ENCODE results near the gene PHACTR1. TPM values are rescaled to one million over a fixed set of nuclear protein-coding genes. Genes with fewer than 3 reads are reported as not detected.

Gene PHACTR1
- total RNA-seq, 1 donor from 2014 or later, result 0.26 TPM

DNA sequence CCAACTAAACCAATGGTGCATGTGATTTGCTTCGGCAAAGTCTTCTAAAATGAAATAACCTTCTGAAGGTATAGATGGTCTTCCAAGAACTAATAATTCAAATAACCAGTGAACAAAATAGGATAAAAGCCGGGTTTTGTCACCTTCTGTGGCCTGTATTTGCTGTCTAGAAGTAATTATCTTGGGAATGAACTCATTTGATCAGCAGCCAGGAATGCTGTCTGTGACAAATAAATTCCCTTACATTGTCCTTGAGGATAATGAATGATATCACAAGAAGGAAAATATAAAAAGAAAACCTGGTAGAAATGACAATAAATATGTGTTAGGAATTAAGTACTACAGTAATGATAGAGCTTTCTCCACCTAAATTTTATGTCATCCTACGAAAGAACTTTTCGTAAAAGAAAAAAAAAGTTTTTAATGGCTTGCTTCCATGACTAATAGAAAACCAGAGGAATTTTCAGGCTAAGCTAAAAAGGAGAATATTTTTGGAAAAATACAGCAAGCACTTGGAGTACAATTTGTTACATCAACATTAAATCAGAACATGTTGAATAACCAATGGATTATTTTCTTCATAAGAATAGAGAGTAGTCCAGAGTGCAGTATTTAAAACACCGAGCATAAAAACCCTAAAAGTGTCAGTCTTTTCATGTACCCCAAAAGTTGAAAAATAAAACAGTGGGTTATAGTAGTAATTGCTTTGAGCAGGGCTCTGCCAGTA, 364.1 kb downstream of the PHACTR1 start:
- no peaks in the 10 kb centered on the region for H3K9me3 Mint-ChIP-seq
- intact Hi-C loops (cut with micrococcal nuclease), result no loop called here
- peaks cover 7% of the 10 kb centered on the region for H3K27me3 Mint-ChIP-seq
- no peak overlapping the region for H3K4me3 Mint-ChIP-seq
- H3K27ac Mint-ChIP-seq, result no peak overlapping the region
- no peaks in the 10 kb centered on the region for H3K4me1 Mint-ChIP-seq
- no peak for DNase-seq
- no peaks in the 10 kb centered on the region for H3K36me3 Mint-ChIP-seq (ENCODE audit: low read depth)

DNA sequence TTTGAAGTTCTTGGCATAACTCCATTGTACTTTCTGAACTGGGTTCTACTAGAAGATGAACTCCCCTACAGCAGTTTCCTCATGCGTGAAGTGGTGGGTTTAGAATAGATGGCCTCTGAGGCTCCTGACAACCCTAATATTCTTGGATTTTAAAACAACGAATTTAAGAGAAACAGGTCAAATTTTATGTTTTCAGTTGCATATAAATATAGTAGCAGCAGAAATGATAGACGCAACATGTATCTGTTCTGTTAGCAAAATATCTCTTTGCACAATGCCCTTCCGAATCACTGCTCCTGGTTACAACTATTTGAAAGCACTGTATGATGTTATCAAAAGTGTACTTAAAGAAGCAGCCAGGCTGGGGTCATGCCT, 364.6 kb downstream of the PHACTR1 start:
- Mint-ChIP-seq H3K4me3 (no peak overlapping the region), H3K36me3 (ENCODE audit: low read depth) (no peaks in the 10 kb centered on the region), H3K27ac (no peak overlapping the region), H3K27me3 (peaks cover 8% of the 10 kb centered on the region), H3K4me1 (no peaks in the 10 kb centered on the region), H3K9me3 (no peaks in the 10 kb centered on the region)
- intact Hi-C loops (cut with micrococcal nuclease), result no loop called here
- DNase-seq, result no peak

DNA sequence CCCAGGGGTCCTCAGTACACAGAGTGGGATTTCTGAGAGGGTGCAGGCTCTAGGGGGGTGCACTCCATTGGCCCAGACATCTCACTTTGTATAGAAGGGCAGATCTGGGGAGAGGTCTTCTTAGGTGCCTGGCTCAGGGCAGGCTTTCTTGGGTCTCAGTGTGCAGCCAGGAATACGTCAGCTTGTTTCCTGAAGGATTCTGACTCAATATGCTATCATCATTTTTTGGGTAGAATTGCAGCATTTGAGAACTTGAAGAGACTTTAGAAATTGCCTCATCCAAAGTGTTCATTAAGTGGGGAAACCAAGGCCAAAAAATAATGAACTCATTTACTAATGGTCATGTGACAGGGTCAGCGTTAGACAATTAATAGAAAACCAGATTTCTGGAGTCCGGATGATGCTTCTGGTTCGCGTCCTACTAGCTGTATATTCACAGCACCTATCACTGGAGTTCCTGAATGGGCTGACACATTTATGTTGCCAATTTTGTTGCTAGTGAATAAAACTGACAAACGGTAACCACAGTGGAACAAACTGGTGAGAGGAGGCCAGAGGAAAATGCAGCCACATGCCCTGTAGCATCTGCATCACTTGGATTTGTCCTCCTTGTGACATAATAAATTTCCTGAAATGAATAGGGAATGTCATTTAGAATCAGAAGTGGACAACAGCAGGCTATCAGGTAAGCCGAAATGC, 372.9 kb downstream of the PHACTR1 start:
- H3K27ac Mint-ChIP-seq, result no peak overlapping the region
- H3K27me3 Mint-ChIP-seq, result peaks cover 9% of the 10 kb centered on the region
- H3K9me3 Mint-ChIP-seq, result no peaks in the 10 kb centered on the region
- peak; percentile 25 for DNase-seq
- intact Hi-C loops (cut with micrococcal nuclease), result no loop called here
- no peaks in the 10 kb centered on the region for H3K4me1 Mint-ChIP-seq
- H3K36me3 Mint-ChIP-seq (ENCODE audit: low read depth), result no peaks in the 10 kb centered on the region
- no peak overlapping the region for H3K4me3 Mint-ChIP-seq

DNA sequence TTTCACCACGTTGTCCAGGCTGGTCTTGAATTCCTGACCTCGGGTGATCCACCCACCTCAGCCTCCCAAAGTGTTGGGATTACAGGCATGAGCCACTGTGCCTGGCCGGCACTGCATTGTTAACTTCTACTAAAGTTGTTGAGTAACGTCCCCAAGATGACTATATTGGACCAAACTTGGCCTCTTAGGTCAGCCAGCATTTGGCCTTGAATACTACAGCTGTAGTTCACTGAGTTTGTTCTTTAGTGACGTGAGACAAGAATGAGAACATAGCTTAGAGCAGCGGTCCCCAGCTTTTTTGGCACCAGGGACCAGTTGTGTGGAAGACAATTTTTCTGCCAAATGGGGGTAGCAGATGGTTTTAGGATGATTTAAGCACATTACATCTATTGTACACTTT, 374.6 kb downstream of the PHACTR1 start:
- peaks cover 10% of the 10 kb centered on the region for H3K27me3 Mint-ChIP-seq
- H3K36me3 Mint-ChIP-seq (ENCODE audit: low read depth), result no peaks in the 10 kb centered on the region
- H3K9me3 Mint-ChIP-seq, result no peaks in the 10 kb centered on the region
- intact Hi-C loops (cut with micrococcal nuclease), result no loop called here
- H3K27ac Mint-ChIP-seq, result no peak overlapping the region
- no peak overlapping the region for H3K4me3 Mint-ChIP-seq
- no peaks in the 10 kb centered on the region for H3K4me1 Mint-ChIP-seq
- DNase-seq, result peak; percentile 22

DNA sequence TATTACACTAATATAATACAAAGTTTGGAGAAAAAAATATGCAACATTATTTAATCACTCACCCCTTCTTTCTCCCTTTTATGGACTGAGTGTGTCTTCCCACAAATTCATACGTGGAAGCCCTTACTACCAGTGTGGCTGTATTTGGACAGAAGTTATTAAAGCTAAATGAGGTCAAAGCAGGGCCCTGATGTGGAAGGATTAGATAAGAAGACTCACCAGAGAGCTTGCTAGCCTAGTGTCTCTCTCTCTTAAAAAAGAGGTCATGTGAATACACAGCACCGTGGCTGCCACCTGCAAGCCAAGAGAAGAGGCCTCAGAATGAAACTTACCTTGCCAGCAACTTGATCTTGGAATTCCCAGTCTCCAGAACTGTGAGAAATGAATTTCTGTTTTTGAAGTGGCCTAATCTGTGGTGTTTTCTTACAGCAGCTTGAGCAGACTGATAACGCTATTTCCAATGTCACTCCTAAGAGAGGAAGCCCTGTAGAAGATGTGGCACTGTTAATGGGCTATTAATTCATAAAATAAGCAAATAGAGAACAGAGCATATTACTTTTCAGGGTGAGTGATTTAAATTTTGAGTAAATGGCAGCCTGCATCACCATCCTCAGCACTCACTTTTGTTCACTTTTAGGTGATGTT, 378.3 kb downstream of the PHACTR1 start:
- Mint-ChIP-seq H3K36me3 (ENCODE audit: low read depth) (no peaks in the 10 kb centered on the region), H3K27me3 (peaks cover 5% of the 10 kb centered on the region), H3K27ac (no peak overlapping the region), H3K9me3 (no peaks in the 10 kb centered on the region), H3K4me1 (no peaks in the 10 kb centered on the region), H3K4me3 (no peak overlapping the region)
- peak; percentile 33 for DNase-seq
- intact Hi-C loops (cut with micrococcal nuclease), result no loop called here

DNA sequence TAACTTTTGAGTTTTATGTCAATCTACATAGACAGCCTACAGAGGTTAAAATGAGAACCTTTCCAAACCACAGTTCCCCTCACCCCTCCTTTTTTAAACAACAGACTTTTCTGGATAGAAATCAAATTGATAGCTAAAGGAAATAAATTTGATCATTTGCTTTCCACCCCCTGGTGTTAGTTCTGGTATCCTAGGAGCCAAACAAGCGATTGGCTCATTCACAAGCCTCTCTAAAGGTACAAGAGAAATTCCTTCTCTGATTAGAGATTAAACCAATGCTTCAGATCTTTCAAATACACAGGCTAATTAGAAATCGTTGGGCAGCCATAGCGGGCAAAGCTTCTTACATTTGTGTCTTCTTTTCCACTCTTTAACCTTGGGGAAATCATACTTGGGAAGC, 379.5 kb downstream of the PHACTR1 start:
- Mint-ChIP-seq H3K9me3 (no peaks in the 10 kb centered on the region), H3K4me1 (no peaks in the 10 kb centered on the region), H3K27me3 (peaks cover 11% of the 10 kb centered on the region), H3K27ac (no peak overlapping the region), H3K4me3 (no peak overlapping the region), H3K36me3 (ENCODE audit: low read depth) (no peaks in the 10 kb centered on the region)
- intact Hi-C loops (cut with micrococcal nuclease), result no loop called here
- peak; percentile 17 for DNase-seq

DNA sequence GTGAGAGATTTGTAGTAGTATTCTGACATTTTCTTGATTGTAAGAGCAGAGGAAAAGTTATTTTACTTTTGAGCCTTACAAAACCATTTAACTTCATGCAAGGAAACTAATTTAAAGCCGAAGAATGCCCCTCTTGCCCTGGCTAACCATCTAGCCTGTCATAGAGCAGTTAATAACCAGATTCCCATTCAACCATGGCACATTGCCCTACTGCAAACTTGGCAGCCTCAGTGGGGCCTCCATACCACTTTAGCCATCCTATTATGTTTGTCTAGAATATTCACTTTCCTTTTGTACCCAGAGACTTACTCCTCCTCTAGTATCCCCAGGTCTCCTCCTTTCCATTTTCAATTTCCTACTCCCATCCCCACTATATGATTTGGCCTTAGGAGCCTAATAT, 380.9 kb downstream of the PHACTR1 start:
- peaks cover 16% of the 10 kb centered on the region for H3K27me3 Mint-ChIP-seq
- no peak overlapping the region for H3K27ac Mint-ChIP-seq
- no peak overlapping the region for H3K4me3 Mint-ChIP-seq
- H3K36me3 Mint-ChIP-seq (ENCODE audit: low read depth), result no peaks in the 10 kb centered on the region
- no peaks in the 10 kb centered on the region for H3K9me3 Mint-ChIP-seq
- intact Hi-C loops (cut with micrococcal nuclease), result no loop called here
- no peaks in the 10 kb centered on the region for H3K4me1 Mint-ChIP-seq
- peak; percentile 12 for DNase-seq

DNA sequence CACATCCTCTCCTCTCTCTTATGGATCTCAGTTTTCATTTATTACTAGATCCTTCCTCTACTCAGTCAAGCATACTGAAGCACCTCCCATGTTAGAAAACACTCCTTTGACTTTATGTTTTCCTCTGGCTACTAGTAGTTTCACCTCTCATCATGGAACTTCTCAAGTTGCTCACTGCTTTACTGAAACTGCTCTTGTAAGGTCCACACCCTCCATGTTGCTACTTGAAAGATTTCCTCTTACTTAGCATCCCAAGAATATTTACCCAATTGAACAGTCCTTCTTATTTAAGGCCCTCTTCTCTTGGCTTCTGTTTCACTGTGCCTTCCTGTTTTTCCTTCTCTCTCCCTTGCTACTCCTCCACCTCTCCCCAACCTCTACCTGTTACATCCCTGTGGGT, 381.4 kb downstream of the PHACTR1 start:
- peaks cover 16% of the 10 kb centered on the region for H3K27me3 Mint-ChIP-seq
- H3K4me1 Mint-ChIP-seq, result no peaks in the 10 kb centered on the region
- H3K4me3 Mint-ChIP-seq, result no peak overlapping the region
- H3K9me3 Mint-ChIP-seq, result no peaks in the 10 kb centered on the region
- DNase-seq, result peak; percentile 13
- intact Hi-C loops (cut with micrococcal nuclease), result no loop called here
- no peaks in the 10 kb centered on the region for H3K36me3 Mint-ChIP-seq (ENCODE audit: low read depth)
- no peak overlapping the region for H3K27ac Mint-ChIP-seq

DNA sequence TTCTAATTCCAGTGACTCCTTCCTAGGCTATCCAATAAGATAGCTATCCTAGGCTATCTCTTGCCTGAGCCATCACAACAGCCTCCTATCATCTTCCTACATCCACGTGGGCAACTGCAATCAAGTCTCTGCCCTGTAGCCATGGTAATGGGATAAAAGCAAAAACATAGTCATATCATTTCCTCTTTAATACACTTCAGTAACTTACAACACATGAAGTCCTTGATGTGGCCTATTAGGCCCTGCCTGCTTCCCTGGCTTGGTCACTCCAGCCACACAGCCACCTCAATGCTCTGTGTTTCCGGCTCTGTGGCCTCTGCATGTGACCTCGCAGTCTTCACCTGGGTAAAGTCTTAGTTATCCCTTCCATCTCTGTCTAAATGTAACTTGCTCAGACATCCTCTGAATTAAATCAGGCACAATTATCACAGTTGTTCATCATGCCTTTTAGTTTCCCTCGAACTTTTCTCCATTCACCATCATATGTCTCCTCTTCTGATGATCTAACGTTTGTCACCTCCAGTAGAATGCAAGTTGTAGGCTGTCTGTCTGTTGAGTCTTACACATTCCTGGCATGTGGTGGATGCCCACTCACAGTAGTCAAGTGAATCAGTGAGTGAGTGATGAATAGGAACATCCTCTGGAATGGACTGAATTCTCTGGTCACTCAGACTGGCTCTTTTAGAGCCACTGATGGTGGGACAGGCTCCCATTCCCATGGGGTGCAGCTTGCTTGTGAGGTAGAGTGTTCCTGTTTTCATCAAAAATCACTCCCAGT, 382.4 kb downstream of the PHACTR1 start:
- no peaks in the 10 kb centered on the region for H3K36me3 Mint-ChIP-seq (ENCODE audit: low read depth)
- intact Hi-C loops (cut with micrococcal nuclease), result no loop called here
- H3K9me3 Mint-ChIP-seq, result no peaks in the 10 kb centered on the region

DNA sequence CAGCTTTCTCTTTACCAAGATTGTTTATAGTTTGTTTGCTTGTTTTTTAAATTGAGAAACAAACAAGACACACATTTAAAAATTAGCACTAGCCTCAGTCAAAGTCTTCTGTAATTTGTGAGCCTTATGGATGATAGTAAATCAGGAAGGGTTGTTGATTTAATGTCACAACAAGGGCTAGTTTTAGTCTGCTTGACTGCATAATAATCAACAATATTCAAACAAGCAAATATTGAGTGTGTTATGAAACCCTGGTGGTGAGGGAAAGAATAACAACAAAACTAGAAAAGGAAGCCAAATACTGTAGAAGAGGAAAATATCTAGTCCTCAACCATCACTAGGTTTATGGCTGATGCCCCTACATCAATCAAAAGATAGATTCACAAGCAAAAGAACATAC, 383.2 kb downstream of the PHACTR1 start:
- intact Hi-C loops (cut with micrococcal nuclease), result no loop called here
- H3K27me3 Mint-ChIP-seq, result peaks cover 17% of the 10 kb centered on the region
- H3K27ac Mint-ChIP-seq, result no peak overlapping the region
- no peaks in the 10 kb centered on the region for H3K9me3 Mint-ChIP-seq
- no peaks in the 10 kb centered on the region for H3K36me3 Mint-ChIP-seq (ENCODE audit: low read depth)
- no peak for DNase-seq
- H3K4me3 Mint-ChIP-seq, result no peak overlapping the region
- no peaks in the 10 kb centered on the region for H3K4me1 Mint-ChIP-seq

More for the DNA sequence above, 382.4 kb downstream of the PHACTR1 start:
- DNase-seq, result peak; percentile 26
- Mint-ChIP-seq H3K4me3 (no peak overlapping the region), H3K4me1 (no peaks in the 10 kb centered on the region), H3K27me3 (peaks cover 17% of the 10 kb centered on the region), H3K27ac (no peak overlapping the region)

DNA sequence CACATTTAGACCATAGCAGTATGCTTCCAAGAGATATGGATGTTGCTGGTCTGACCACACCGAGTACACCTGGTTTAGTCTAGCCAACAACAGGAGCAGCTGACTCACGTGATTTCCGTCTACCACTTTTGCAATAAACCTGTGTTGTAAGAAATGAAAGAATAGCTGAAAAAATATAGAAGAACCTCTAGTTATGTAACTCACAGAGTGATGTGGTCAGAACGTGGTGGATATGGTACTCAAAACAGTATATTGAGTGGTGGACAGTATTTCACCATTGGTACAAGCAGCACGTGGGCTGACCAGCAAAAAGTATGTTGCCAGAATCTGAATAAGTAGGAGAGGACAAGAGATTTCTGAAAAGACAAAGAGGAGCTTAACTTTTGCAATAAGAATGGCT, 384.8 kb downstream of the PHACTR1 start:
- H3K27me3 Mint-ChIP-seq, result peaks cover 12% of the 10 kb centered on the region
- H3K9me3 Mint-ChIP-seq, result no peaks in the 10 kb centered on the region
- DNase-seq, result peak; percentile 24
- H3K4me3 Mint-ChIP-seq, result no peak overlapping the region
- no peak overlapping the region for H3K27ac Mint-ChIP-seq
- H3K4me1 Mint-ChIP-seq, result no peaks in the 10 kb centered on the region
- no peaks in the 10 kb centered on the region for H3K36me3 Mint-ChIP-seq (ENCODE audit: low read depth)
- intact Hi-C loops (cut with micrococcal nuclease), result no loop called here

DNA sequence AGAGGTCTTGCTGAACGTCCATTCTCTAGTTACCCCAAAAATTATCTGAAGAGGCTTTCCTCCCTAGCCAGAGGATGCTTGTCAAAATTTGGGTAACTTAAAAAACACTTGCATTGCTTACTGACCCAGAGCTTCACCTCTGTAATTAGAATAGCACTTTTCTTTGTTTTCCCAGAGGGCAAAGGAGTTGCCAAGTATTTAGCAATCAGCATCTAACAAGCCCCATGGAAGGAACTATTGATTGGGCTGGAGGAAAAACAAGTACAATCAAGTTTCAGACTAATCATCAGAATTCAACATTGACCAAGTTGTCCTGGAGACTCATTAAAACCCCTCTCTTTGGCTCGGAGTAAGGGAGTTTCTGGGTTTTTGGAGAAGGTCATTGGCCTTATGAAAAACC, 385.4 kb downstream of the PHACTR1 start:
- no peaks in the 10 kb centered on the region for H3K9me3 Mint-ChIP-seq
- H3K27me3 Mint-ChIP-seq, result peaks cover 13% of the 10 kb centered on the region
- no peaks in the 10 kb centered on the region for H3K36me3 Mint-ChIP-seq (ENCODE audit: low read depth)
- intact Hi-C loops (cut with micrococcal nuclease), result no loop called here
- H3K27ac Mint-ChIP-seq, result no peak overlapping the region
- H3K4me1 Mint-ChIP-seq, result no peaks in the 10 kb centered on the region
- peak; percentile 10 for DNase-seq
- no peak overlapping the region for H3K4me3 Mint-ChIP-seq

DNA sequence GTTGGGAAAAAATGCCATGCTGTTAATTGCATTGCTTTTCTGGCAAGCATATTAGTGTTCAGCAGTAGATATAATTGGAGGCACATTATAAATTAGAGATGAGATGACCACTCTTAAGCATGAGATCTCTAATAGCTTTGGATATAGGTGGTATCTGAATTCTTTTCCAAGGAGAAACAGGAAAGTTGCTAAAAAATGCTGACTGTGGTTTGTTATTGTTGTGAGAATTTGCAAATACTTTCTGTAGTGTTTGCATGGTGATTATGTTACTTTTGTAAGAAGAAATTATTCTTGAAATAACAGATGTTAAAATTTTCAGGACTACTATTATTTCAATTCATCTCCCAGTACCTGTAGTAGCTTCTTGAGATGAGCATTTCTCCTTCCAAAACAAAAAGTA, 386.6 kb downstream of the PHACTR1 start:
- Mint-ChIP-seq H3K9me3 (no peaks in the 10 kb centered on the region), H3K4me3 (no peak overlapping the region), H3K36me3 (ENCODE audit: low read depth) (no peaks in the 10 kb centered on the region), H3K27ac (no peak overlapping the region), H3K4me1 (no peaks in the 10 kb centered on the region), H3K27me3 (peaks cover 17% of the 10 kb centered on the region)
- no peak for DNase-seq
- intact Hi-C loops (cut with micrococcal nuclease), result no loop called here

DNA sequence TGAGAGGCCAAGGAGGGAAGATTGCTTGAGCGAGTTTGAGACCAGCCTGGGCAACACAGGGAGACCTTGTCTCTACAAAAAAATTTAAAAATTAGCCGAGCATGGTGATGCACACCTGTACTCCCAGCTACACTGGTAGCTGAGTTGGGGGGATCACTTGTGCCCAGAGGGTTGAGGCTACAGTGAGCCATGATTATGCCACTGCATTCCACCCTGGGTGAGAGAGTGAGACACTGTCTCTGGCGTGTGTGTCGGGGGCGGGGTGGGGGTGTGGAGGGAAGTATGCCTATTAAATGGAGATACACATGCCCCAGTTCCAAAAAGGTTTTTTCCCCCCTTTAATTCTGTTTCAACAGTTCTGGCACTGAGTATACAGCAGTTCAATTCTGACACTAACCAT, 388.6 kb downstream of the PHACTR1 start:
- Mint-ChIP-seq H3K27me3 (peaks cover 21% of the 10 kb centered on the region), H3K27ac (no peak overlapping the region), H3K9me3 (no peaks in the 10 kb centered on the region), H3K4me3 (no peak overlapping the region), H3K36me3 (ENCODE audit: low read depth) (no peaks in the 10 kb centered on the region), H3K4me1 (no peaks in the 10 kb centered on the region)
- DNase-seq, result peak; percentile 37
- intact Hi-C loops (cut with micrococcal nuclease), result no loop called here
